GM12874 (cell line): ENCODE measurements around the gene DSCAM.
A peak's percentile ranks its signal among the peaks of the same experiment; 100 is the strongest.

Experiments used
- TF ChIP-seq, protein P1 (sequence below): IDR thresholded peaks from 2 replicates; pipeline ENCODE4 v1.5.1; 2011; ENCODE audit warnings: low read depth, mild to moderate bottlenecking, control low read depth, low read length, moderate library complexity; ENCODE audit not compliant: insufficient read depth

Gene DSCAM

DNA sequence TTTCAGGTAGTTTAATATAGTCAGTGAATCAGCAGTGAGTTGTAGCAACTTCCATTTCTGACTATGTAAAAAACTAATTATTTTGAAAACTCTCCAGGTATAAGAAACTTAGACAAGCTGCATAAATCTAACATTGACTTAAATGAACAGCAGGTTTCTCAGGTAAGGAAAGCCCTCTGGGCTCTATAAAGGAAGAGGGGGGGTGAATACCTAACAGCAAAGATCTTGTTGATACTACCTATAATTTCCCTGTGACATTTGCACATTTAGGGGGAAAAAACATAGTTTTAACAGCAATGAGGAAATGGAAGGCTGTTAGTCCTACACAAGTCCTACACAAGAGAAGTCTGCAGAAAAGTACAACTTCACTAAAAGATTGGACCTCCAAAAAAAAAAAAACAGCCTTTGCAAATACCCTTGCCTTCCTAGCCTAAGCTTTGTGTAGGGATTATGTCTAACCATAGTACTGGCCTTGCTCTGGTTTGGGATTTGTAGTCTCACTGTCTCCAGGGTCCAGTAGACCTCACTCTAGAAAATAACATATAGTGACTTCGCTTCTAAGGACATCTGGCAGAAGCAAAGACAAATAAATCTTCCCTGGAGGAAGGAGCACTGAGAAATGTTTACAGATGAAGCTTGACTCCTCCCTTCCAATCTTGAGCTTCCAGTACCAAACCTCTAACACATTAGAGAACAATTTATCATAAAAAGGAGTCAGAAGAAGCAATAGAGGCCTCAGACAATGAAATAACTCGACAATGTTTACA, 459.8 kb downstream of the DSCAM start:
- TF ChIP-seq, protein P1, sequence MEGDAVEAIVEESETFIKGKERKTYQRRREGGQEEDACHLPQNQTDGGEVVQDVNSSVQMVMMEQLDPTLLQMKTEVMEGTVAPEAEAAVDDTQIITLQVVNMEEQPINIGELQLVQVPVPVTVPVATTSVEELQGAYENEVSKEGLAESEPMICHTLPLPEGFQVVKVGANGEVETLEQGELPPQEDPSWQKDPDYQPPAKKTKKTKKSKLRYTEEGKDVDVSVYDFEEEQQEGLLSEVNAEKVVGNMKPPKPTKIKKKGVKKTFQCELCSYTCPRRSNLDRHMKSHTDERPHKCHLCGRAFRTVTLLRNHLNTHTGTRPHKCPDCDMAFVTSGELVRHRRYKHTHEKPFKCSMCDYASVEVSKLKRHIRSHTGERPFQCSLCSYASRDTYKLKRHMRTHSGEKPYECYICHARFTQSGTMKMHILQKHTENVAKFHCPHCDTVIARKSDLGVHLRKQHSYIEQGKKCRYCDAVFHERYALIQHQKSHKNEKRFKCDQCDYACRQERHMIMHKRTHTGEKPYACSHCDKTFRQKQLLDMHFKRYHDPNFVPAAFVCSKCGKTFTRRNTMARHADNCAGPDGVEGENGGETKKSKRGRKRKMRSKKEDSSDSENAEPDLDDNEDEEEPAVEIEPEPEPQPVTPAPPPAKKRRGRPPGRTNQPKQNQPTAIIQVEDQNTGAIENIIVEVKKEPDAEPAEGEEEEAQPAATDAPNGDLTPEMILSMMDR: no peak

DNA sequence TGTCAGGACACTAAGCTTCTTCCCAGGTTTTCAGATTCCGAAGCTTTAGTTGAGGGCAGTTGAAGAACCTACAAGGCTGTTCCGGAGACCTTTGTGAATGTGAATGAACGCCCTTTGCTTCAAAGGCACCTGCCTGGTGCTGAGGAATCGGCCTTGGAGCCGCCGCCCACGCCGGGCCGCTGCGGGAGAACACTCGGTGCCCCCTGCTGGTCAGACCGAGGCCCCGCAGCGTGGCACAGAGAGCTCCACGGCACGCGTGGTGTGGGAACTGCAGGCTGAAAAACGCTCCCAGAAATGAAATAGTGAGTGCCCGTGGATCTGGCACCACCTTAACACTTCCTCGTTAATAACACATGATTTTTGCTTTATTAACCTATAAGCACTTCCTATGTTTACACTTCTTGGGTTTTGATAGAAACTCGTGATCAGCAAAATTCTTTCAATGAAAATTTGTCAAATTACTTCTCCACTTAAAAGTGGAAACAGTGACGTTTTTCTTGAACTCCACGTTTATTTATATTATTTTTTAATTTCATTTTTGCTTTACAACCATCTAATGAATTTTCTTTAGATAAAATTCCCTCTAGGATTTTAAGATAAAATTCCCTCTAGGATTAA, 460.6 kb downstream of the DSCAM start:
- TF ChIP-seq, protein P1: peak; percentile 57

DNA sequence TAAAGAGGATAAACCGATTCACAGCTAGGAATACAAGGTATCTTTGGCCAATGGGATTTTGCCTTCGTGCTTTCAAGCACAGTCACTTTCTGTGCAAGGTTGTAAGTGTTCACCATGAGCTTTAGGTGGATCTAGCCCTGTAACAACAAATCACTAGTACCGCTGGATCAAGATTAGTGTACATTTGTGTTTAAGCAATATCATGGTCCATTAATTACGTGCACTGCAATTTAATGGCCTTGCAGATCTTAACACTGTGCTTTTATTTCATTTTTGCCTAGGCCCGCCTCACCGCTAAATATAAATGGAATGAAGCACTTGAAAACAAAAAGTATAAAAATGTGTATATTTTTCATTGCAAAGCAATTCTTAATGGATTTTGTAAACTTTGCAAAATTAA, 461.1 kb downstream of the DSCAM start:
- TF ChIP-seq, protein P1: no peak

DNA sequence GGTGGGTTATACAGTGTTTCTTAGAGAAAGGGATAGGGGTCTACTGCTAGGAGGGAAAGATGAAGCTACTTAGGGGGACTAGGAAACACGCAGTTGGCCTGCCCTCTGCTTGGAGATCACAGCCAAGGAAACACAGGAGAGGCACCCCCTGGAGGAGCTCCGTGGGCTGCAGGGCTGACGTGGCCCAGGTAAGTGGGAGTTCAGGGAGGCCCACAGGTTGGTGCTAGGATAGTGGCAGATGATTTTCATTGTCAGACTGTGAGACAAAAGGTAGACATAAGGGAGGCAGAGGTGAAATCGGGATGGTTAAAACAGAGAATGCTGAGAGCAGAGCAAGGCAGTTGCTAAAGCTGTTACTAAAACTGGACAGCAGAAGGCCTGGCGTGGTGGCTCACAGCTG, 463.0 kb downstream of the DSCAM start:
- TF ChIP-seq, protein P1: no peak

DNA sequence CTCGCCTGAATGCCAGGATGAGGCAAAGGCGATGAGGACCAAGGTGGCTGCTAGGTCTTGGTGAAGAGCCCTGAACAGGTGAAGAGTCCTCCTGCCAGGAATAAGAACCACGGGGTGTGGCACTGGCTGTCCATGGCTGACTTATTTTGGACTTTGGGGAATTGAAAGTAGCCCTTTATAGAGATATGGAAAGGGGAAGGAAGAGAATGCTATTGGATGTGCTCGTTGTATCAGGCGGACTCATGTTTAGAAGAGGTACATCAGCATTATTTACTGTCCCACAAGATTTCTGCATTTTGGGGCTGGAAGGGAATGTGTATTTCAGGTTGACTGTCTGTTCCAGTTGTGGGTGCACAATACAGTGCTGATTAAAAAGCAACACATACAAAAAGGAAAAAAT, 465.8 kb downstream of the DSCAM start:
- TF ChIP-seq, protein P1: no peak

DNA sequence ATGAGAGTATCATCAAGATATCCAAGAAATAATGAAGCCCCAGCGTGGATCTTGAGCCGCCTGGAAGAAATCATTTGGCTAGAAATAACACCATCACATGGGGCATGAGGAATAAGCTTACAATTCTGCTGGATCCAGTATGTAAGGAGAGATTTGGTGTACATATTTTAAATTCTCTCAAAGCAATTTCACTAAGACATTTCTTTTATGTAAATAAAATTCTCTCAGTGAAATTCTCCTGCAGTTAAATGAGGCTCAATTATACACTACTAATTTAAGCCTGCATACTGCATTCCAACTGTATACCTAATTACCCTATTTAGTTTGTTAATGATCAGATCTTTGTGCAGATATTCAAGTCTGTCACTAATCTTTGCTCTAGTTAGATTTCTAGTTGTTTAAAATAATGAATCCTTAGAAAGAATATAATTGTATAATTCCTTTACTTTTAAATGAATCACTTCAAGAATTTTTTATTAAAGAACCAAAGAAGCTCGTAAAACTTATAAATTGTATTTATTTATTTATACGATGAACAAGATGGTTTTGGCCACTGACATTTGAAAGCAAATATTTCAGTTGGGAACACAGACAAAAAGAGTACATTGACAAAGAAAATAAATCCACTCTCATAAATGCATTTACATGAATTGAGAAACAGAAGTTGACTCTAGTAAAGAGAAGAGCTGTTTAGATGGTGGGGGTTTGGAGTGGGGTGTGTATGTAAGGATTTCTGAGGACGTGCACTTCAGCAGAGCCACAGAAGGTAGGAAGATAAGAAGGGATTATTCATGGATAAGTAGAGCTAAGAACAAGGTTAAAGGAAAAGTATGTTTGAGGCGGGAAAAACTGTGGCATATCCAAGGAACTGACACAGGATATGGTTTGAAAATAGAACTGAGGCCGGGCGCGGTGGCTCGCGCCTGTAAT, 466.8 kb downstream of the DSCAM start:
- TF ChIP-seq, protein P1: no peak

DNA sequence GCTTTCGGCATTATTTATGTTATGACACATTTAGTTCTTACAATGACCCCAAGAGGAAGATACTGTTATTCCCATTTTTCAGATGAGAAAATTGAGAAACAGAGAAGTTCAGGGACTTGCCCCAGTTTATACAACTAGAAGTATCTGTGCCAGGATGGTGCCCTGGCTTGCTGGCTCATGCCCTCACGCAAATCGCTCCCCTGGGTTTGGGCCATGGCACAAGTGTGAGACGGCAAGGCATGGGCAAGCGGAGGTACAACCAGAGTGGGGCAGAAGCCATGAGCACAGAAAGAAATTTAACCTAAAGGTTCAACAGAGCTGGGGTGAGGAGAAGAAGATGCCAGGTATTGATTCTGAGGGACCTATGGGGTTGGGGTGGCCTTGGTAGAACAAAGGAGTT, 469.8 kb downstream of the DSCAM start:
- TF ChIP-seq, protein P1: no peak
